Stimulated activated naive B cell treated with anti-CD40 and anti-IgM and Interleukin-4, amounts not matched to agents 10 μg/mL and 1 μg/mL and 100 μg/mL, for 72 hours (primary cell): ENCODE data around the gene KCNB1.

Source experiments
- ATAC-seq, 2 donors: fragments of 150-1000 bp; cut with Tn5 transposase; replicated peaks; 2 replicates each; pipeline ENCODE4 v1.10.0; 2021; ENCODE audit warnings: moderate library complexity in 1 of 2
- DNase-seq: peaks from one replicate; pipeline ENCODE4 v3.0.0; 2021
- H3K27ac Mint-ChIP-seq: one replicate; pipeline ENCODE4 v1.8.0; 2022; ENCODE audit warnings: mild to moderate bottlenecking, mixed read lengths
- H3K27me3 Mint-ChIP-seq, 2 donors: one replicate each; pipeline ENCODE4 v1.8.0; 2022; ENCODE audit warnings: mixed read lengths in 2 of 2
- H3K36me3 Mint-ChIP-seq, 2 donors: one replicate each; pipeline ENCODE4 v1.8.0; 2022; ENCODE audit warnings: mixed read lengths in 2 of 2, mild to moderate bottlenecking in 1 of 2
- H3K4me1 Mint-ChIP-seq, 2 donors: one replicate each; pipeline ENCODE4 v1.8.0; 2022; ENCODE audit warnings: mixed read lengths in 2 of 2, mild to moderate bottlenecking in 1 of 2
- H3K4me3 Mint-ChIP-seq, 2 donors: one replicate each; pipeline ENCODE4 v1.8.0; 2022; ENCODE audit warnings: mild to moderate bottlenecking in 2 of 2, mixed read lengths in 2 of 2, moderate library complexity in 1 of 2
- H3K9me3 Mint-ChIP-seq, 2 donors: one replicate each; pipeline ENCODE4 v1.8.0; 2022; ENCODE audit warnings: mixed read lengths in 2 of 2, mild to moderate bottlenecking in 1 of 2

Gene KCNB1

DNA sequence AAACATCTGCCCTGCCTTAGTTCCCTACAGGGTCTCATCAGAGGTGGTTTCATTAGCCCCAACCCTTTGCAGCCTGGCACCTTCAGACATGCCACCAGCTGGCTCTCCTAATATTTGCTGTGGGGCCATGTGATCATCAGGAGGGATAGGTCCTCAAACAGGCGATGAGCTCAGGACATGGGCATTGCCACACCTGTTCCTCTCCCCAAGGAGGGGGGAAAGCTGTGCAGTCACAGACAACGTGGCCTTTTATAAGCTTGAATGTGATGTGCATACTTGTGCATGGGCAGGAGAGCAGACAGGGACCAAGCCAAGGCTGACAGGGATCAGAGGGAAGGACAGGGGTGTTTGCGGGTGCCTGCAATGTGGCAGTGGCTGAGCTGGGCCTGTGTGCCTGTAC, 125.8 kb downstream of the KCNB1 start:
- Mint-ChIP-seq H3K27me3 (peaks cover 22 to 28% of the 10 kb centered on the region in 2 donors), H3K36me3 (no peaks in the 10 kb centered on the region), H3K4me1 (no peaks in the 10 kb centered on the region), H3K4me3 (no peak overlapping the region), H3K9me3 (no peaks in the 10 kb centered on the region), H3K27ac (no peak overlapping the region)
- ATAC-seq, result no peak
- no peak for DNase-seq

- no peak for DNase-seq
- H3K27ac Mint-ChIP-seq, result no peak overlapping the region
- H3K36me3 Mint-ChIP-seq, result no peaks in the 10 kb centered on the region
- H3K27me3 Mint-ChIP-seq, result peaks cover 20 to 24% of the 10 kb centered on the region in 2 donors
- no peak for ATAC-seq
- H3K4me1 Mint-ChIP-seq, result no peaks in the 10 kb centered on the region
- no peak overlapping the region for H3K4me3 Mint-ChIP-seq
- H3K9me3 Mint-ChIP-seq, result no peaks in the 10 kb centered on the region
Observed at GRCh38 chr20:49354673-49355072, 127.8 kb downstream of the KCNB1 start.

GRCh38 chr20:49353348-49353747, 129.1 kb downstream of the KCNB1 start:
- no peak overlapping the region for H3K4me3 Mint-ChIP-seq
- H3K36me3 Mint-ChIP-seq, result no peaks in the 10 kb centered on the region
- H3K4me1 Mint-ChIP-seq, result no peaks in the 10 kb centered on the region
- ATAC-seq (no peak), DNase-seq (no peak)
- peaks cover 22 to 33% of the 10 kb centered on the region in 2 donors for H3K27me3 Mint-ChIP-seq
- no peak overlapping the region for H3K27ac Mint-ChIP-seq
- no peaks in the 10 kb centered on the region for H3K9me3 Mint-ChIP-seq

- no peaks in the 10 kb centered on the region for H3K9me3 Mint-ChIP-seq
- H3K4me1 Mint-ChIP-seq, result peaks cover 1 to 4% of the 10 kb centered on the region in 2 donors
- H3K27me3 Mint-ChIP-seq, result peaks cover 26 to 39% of the 10 kb centered on the region in 2 donors
- H3K36me3 Mint-ChIP-seq, result no peaks in the 10 kb centered on the region
- H3K4me3 Mint-ChIP-seq, result no peak overlapping the region
- no peak overlapping the region for H3K27ac Mint-ChIP-seq
- ATAC-seq (no peak), DNase-seq (no peak)
Observed at GRCh38 chr20:49352751-49353150, 129.7 kb downstream of the KCNB1 start.

DNA sequence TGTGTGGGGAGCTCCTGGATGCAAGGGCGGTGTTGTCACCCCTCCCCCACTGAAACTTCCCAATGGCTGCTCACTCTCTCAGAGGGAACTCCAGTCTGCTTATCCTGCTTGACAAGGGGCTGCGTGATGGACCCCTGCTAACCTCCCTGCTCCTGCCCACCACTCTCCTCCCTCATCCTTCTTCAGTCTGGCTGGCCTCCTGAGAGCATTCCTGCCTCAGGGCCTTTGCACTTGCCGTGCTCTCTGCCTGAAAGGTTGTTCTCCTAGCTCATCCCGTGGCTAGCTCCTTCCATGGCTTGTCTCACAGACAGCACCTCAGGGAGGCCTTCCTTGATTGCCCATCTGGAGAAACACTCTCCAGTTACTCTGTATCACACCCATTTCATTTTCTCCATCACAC, 130.7 kb downstream of the KCNB1 start:
- H3K36me3 Mint-ChIP-seq, result no peaks in the 10 kb centered on the region
- H3K9me3 Mint-ChIP-seq, result no peaks in the 10 kb centered on the region
- peaks cover 3 to 6% of the 10 kb centered on the region in 2 donors for H3K4me1 Mint-ChIP-seq
- ATAC-seq (no peak), DNase-seq (no peak)
- H3K27me3 Mint-ChIP-seq, result peaks cover 31 to 44% of the 10 kb centered on the region in 2 donors
- H3K27ac Mint-ChIP-seq, result no peak overlapping the region
- no peak overlapping the region for H3K4me3 Mint-ChIP-seq

- DNase-seq, result no peak
- Mint-ChIP-seq H3K9me3 (no peaks in the 10 kb centered on the region), H3K36me3 (no peaks in the 10 kb centered on the region), H3K27ac (no peak overlapping the region), H3K27me3 (peaks cover 24 to 34% of the 10 kb centered on the region in 2 donors), H3K4me1 (peaks cover 3 to 6% of the 10 kb centered on the region in 2 donors), H3K4me3 (no peak overlapping the region)
- no peak for ATAC-seq
Observed at GRCh38 chr20:49349694-49350252, 132.7 kb downstream of the KCNB1 start.

DNA sequence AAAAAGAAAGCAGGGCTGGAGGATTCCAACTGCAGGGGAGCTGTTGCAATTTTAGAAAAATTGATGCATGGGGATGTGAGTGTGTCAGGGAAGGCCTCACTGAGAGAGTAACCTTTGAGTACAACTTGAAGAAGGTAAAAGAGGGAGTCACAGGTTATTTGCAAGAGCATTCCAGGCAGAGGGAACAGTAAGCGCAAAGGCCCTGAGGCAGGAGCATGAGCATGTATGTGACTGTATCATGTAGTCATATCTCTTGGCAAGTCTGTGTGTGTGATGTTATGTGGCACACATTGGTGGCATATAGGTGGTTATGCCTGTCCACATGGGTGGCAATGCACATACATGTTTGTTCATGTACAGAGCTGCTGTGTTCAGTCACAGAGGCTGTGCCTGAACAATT, 133.4 kb downstream of the KCNB1 start:
- Mint-ChIP-seq H3K4me3 (no peak overlapping the region), H3K36me3 (no peaks in the 10 kb centered on the region), H3K27ac (no peak overlapping the region), H3K9me3 (no peaks in the 10 kb centered on the region), H3K27me3 (peaks cover 24 to 34% of the 10 kb centered on the region in 2 donors), H3K4me1 (peaks cover 3 to 6% of the 10 kb centered on the region in 2 donors)
- DNase-seq, result no peak
- ATAC-seq, result no peak

- DNase-seq (no peak), ATAC-seq (no peak)
- Mint-ChIP-seq H3K4me1 (peaks cover 3 to 6% of the 10 kb centered on the region in 2 donors), H3K27me3 (peaks cover 29 to 39% of the 10 kb centered on the region in 2 donors), H3K36me3 (no peaks in the 10 kb centered on the region), H3K4me3 (no peak overlapping the region), H3K9me3 (no peaks in the 10 kb centered on the region), H3K27ac (no peak overlapping the region)
Observed at GRCh38 chr20:49348563-49348962, 133.9 kb downstream of the KCNB1 start.

- H3K36me3 Mint-ChIP-seq, result no peaks in the 10 kb centered on the region
- no peak for DNase-seq
- no peaks in the 10 kb centered on the region for H3K9me3 Mint-ChIP-seq
- ATAC-seq, result no peak
- peaks cover 34 to 46% of the 10 kb centered on the region in 2 donors for H3K27me3 Mint-ChIP-seq
- H3K4me1 Mint-ChIP-seq, result peaks cover 3 to 6% of the 10 kb centered on the region in 2 donors
- H3K27ac Mint-ChIP-seq, result no peak overlapping the region
- no peak overlapping the region for H3K4me3 Mint-ChIP-seq
Observed at GRCh38 chr20:49347156-49347555, 135.3 kb downstream of the KCNB1 start.

GRCh38 chr20:49346682-49347081, 135.8 kb downstream of the KCNB1 start:
- no peak for ATAC-seq
- Mint-ChIP-seq H3K27me3 (peaks cover 29 to 42% of the 10 kb centered on the region in 2 donors), H3K9me3 (no peaks in the 10 kb centered on the region), H3K36me3 (no peaks in the 10 kb centered on the region), H3K27ac (no peak overlapping the region), H3K4me1 (peaks cover 3 to 6% of the 10 kb centered on the region in 2 donors), H3K4me3 (no peak overlapping the region)
- no peak for DNase-seq

DNA sequence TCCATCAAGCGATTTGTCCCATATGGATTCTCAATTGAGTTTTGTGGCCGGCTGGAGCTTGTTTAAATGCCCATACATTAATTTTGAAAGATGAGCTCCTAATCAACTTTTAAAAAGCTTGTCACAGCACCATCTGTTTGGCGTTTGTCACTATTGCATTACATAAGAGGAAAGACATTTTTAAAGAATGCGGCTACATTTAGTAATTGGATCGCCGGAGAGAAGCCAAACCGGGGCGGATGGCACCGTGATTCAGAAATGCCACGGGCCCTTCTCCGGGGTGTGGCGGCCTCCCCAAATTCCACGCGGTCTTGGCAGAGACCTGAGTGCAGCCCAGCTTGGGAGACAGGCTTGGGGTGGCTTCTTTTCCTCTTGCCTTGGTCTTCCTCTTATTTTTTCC, 136.9 kb downstream of the KCNB1 start:
- H3K4me1 Mint-ChIP-seq, result peaks cover 3 to 6% of the 10 kb centered on the region in 2 donors
- H3K9me3 Mint-ChIP-seq, result no peaks in the 10 kb centered on the region
- peaks cover 22 to 36% of the 10 kb centered on the region in 2 donors for H3K27me3 Mint-ChIP-seq
- H3K36me3 Mint-ChIP-seq, result no peaks in the 10 kb centered on the region
- no peak for ATAC-seq
- no peak overlapping the region for H3K27ac Mint-ChIP-seq
- no peak for DNase-seq
- no peak overlapping the region for H3K4me3 Mint-ChIP-seq

DNA sequence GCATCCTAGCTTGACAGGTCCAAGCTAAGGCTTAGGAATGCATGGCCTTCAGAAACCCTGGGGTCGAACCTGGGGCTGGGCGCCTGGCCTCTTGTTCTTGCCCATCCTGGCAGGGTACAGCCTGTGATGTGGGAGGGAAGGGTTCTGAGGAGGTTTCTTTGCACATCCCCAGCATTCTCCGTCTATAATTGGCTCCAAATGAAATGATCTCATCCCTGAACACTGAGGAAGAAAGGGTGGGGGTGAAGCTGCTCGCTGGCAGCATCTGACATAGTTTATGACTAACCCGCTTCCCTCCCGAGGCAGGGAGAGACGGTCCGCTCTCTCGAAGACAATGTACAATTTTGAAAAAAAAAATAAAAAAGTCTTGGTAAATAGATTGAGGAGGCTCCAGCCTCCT, 137.5 kb downstream of the KCNB1 start:
- Mint-ChIP-seq H3K27me3 (peaks cover 22 to 36% of the 10 kb centered on the region in 2 donors), H3K27ac (no peak overlapping the region), H3K9me3 (no peaks in the 10 kb centered on the region), H3K36me3 (no peaks in the 10 kb centered on the region), H3K4me1 (peaks cover 3 to 6% of the 10 kb centered on the region in 2 donors), H3K4me3 (no peak overlapping the region)
- no peak for ATAC-seq
- no peak for DNase-seq

GRCh38 chr20:49344140-49344539, 138.3 kb downstream of the KCNB1 start:
- Mint-ChIP-seq H3K27me3 (peaks cover 23 to 36% of the 10 kb centered on the region in 2 donors), H3K4me1 (peaks cover 3 to 6% of the 10 kb centered on the region in 2 donors), H3K9me3 (no peaks in the 10 kb centered on the region), H3K36me3 (no peaks in the 10 kb centered on the region), H3K4me3 (no peak overlapping the region), H3K27ac (no peak overlapping the region)
- DNase-seq (no peak), ATAC-seq (no peak)

GRCh38 chr20:49343246-49343645, 139.2 kb downstream of the KCNB1 start:
- Mint-ChIP-seq H3K27me3 (peaks cover 23 to 27% of the 10 kb centered on the region in 2 donors), H3K4me3 (no peak overlapping the region), H3K27ac (no peak overlapping the region), H3K9me3 (no peaks in the 10 kb centered on the region), H3K4me1 (peaks cover 3 to 6% of the 10 kb centered on the region in 2 donors), H3K36me3 (no peaks in the 10 kb centered on the region)
- ATAC-seq (no peak), DNase-seq (no peak)

DNA sequence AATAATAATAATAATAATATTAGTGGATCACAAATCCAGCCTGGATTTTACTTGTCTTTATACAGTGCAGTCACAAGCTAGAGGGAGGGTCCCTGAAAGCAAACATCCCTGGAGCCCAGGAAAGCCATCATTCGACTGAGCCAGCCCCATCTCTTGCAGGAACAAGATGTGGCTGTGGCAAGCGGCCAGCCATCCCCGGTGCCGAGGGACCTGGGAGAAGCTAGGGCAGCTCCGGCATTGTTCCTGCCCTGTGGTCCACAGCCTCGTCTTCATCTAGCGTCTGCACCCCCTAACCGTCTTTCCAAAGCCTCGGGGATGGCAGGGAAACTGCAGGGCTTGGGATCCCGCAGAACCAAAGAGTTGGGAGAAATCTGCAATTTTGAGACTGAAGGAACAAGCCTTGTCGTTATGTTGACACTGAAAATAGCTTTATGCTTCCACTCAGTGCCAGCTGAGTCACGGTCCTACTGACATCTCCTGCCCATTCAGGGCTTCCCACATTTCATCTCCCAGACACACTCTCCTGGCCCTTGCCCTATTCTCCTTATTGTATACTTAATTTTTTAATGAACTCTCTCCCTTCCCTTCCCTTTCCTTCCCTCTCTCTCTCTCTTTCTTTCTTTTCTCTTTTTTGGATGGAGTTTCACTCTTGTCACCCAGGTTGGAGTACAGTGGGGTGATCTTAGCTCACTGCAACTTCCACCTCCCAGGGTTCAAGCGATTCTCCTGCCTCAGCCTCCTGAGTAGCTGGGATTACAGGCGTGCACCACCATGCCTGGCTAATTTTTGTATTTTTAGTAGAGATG, 142.1 kb downstream of the KCNB1 start:
- no peaks in the 10 kb centered on the region for H3K36me3 Mint-ChIP-seq
- ATAC-seq (no peak), DNase-seq (no peak)
- no peaks in the 10 kb centered on the region for H3K9me3 Mint-ChIP-seq
- H3K4me1 Mint-ChIP-seq, result no peaks in the 10 kb centered on the region
- no peak overlapping the region for H3K4me3 Mint-ChIP-seq
- H3K27me3 Mint-ChIP-seq, result peaks cover 21 to 27% of the 10 kb centered on the region in 2 donors
- H3K27ac Mint-ChIP-seq, result no peak overlapping the region
